HG03558 (cell line): ENCODE measurements around the gene ZBTB46.
A peak's percentile ranks its signal among the peaks of the same experiment; 100 is the strongest.
"Not testable (repeated sequence)": the region's sequence is repeated elsewhere in the genome, so short reads cannot be mapped to it uniquely, and the experiment has no call there.

Experiments used
- ATAC-seq: cut with Tn5 transposase; IDR thresholded peaks from one replicate; pipeline ENCODE4 v1.9.1; 2021; ENCODE audit warnings: moderate number of reproducible peaks; ENCODE audit not compliant: unreplicated experiment; ENCODE audit errors: extremely low read depth

ZBTB46 gene

GRCh38 chr20:63830841-63831588, at the start of gene ZBTB46:
TSS of gene ZBTB46 (minus strand) at chr20:63831264. CDS start at chr20:63790757, 40,507 bp downstream.
- ATAC-seq: no peak

GRCh38 chr20:63878899-63879663, 48.0 kb upstream of the ZBTB46 start:
- no peak for ATAC-seq

GRCh38 chr20:63877755-63878470, 46.8 kb upstream of the ZBTB46 start:
- ATAC-seq: no peak

- ATAC-seq: no peak
Observed at GRCh38 chr20:63876489-63877036, 45.5 kb upstream of the ZBTB46 start.

GRCh38 chr20:63874241-63874640, 43.2 kb upstream of the ZBTB46 start:
- not testable (repeated sequence) for ATAC-seq

GRCh38 chr20:63873477-63873971, 42.5 kb upstream of the ZBTB46 start:
- ATAC-seq: no peak

- ATAC-seq: no peak
Observed at GRCh38 chr20:63868264-63868663, 37.2 kb upstream of the ZBTB46 start.

GRCh38 chr20:63867042-63867441, 36.0 kb upstream of the ZBTB46 start:
- ATAC-seq: not testable (repeated sequence)

- peak; percentile 51 for ATAC-seq
Observed at GRCh38 chr20:63864978-63865640, 34.0 kb upstream of the ZBTB46 start, which contains the start of gene TPD52L2. TSS of gene TPD52L2 (plus strand) at chr20:63865270. CDS start at chr20:63865366, 96 bp downstream.

- ATAC-seq: no peak
Observed at GRCh38 chr20:63864545-63864977, 33.5 kb upstream of the ZBTB46 start.

- peak; percentile 33 for ATAC-seq
Observed at GRCh38 chr20:63863798-63864544, 32.9 kb upstream of the ZBTB46 start.

- ATAC-seq: no peak
Observed at GRCh38 chr20:63863021-63863797, 32.1 kb upstream of the ZBTB46 start.

- no peak for ATAC-seq
Observed at GRCh38 chr20:63861981-63862901, 31.2 kb upstream of the ZBTB46 start.

- ATAC-seq: no peak
Observed at GRCh38 chr20:63861365-63861934, 30.4 kb upstream of the ZBTB46 start, which contains the start of gene ABHD16B. TSS of gene ABHD16B (plus strand) at chr20:63861498. CDS start at chr20:63861541, 43 bp downstream.

GRCh38 chr20:63860325-63861051, 29.4 kb upstream of the ZBTB46 start:
- ATAC-seq: no peak

- ATAC-seq: no peak
Observed at GRCh38 chr20:63859166-63859699, 28.2 kb upstream of the ZBTB46 start.
